Eye (tissue), 1 donor: ENCODE results near the gene CDK15.
"Not testable (repeated sequence)": the region's sequence is repeated elsewhere in the genome, so short reads cannot be mapped to it uniquely, and the experiment has no call there.

Experiments used
- DNase-seq: peaks from one replicate; pipeline ENCODE4 v3.0.0-alpha.2; 2015

Gene CDK15

GRCh38 chr2:201806442-201807170 lies at the start of gene CDK15:
TSS of gene CDK15 (plus strand) at chr2:201806537. CDS start at chr2:201806665, 128 bp downstream.
- peak; percentile 73 for DNase-seq

GRCh38 chr2:201758234-201758633 lies 48.1 kb upstream of the CDK15 start:
- no peak for DNase-seq

GRCh38 chr2:201758873-201759272 lies 47.5 kb upstream of the CDK15 start:
- DNase-seq = no peak

- DNase-seq = no peak
Measured at GRCh38 chr2:201759567-201759966, 46.8 kb upstream of the CDK15 start.

- DNase-seq = no peak
Measured at GRCh38 chr2:201761101-201761500, 45.2 kb upstream of the CDK15 start.

- DNase-seq = not testable (repeated sequence)
Measured at GRCh38 chr2:201764469-201764868, 41.9 kb upstream of the CDK15 start.

GRCh38 chr2:201765799-201766198 lies 40.5 kb upstream of the CDK15 start:
- DNase-seq = no peak

- no peak for DNase-seq
Measured at GRCh38 chr2:201768918-201769317, 37.4 kb upstream of the CDK15 start.

GRCh38 chr2:201769666-201770373 lies 36.5 kb upstream of the CDK15 start:
- no peak for DNase-seq

- DNase-seq = no peak
Measured at GRCh38 chr2:201773990-201774389, 32.3 kb upstream of the CDK15 start.

GRCh38 chr2:201774546-201774945 lies 31.8 kb upstream of the CDK15 start:
- no peak for DNase-seq

- DNase-seq = no peak
Measured at GRCh38 chr2:201775326-201775725, 31.0 kb upstream of the CDK15 start.

- DNase-seq = no peak
Measured at GRCh38 chr2:201777043-201777442, 29.3 kb upstream of the CDK15 start.

- no peak for DNase-seq
Measured at GRCh38 chr2:201777869-201778268, 28.5 kb upstream of the CDK15 start.

GRCh38 chr2:201779901-201780673 lies 26.2 kb upstream of the CDK15 start:
- DNase-seq = no peak

- peak; percentile 99 for DNase-seq
Measured at GRCh38 chr2:201780674-201781493, 25.5 kb upstream of the CDK15 start, which contains the start of gene ALS2. TSS of gene ALS2 (minus strand) at chr2:201780933. CDS start at chr2:201768885, 12,048 bp downstream.

- no peak for DNase-seq
Measured at GRCh38 chr2:201781557-201782051, 24.7 kb upstream of the CDK15 start.

GRCh38 chr2:201784563-201784962 lies 21.8 kb upstream of the CDK15 start:
- no peak for DNase-seq

GRCh38 chr2:201785135-201785534 lies 21.2 kb upstream of the CDK15 start:
- no peak for DNase-seq

GRCh38 chr2:201786471-201786870 lies 19.9 kb upstream of the CDK15 start:
- DNase-seq = peak; percentile 71

- DNase-seq = no peak
Measured at GRCh38 chr2:201788371-201788770, 18.0 kb upstream of the CDK15 start.

GRCh38 chr2:201789395-201789794 lies 16.9 kb upstream of the CDK15 start:
- DNase-seq = no peak
